WTC11 (cell line): ENCODE measurements around the gene ANO10. TPM values are rescaled to one million over a fixed set of nuclear protein-coding genes. Genes with fewer than 3 reads are reported as not detected.

Experiments used
- ATAC-seq: fragments of 200-7000 bp; cut with Tn5 transposase; 2 replicates; pipeline ENCODE4 v1.10.0; 2021; ENCODE audit warnings: mild to moderate bottlenecking, moderate library complexity
- CTCF ChIA-PET: fragments of 300-600 bp; sonication (Branson Sonifier 250); formaldehyde crosslinking; loops from one replicate; lab custom pipeline; 2021; ENCODE audit warnings: antibody characterized with exemption; lab: Charles Lee
- POLR2A ChIA-PET: fragments of 350-600 bp; sonication (Branson Sonifier 250); formaldehyde crosslinking; loops from one replicate; lab custom pipeline; 2021; ENCODE audit warnings: antibody characterized with exemption; lab: Charles Lee
- DNase-seq: peaks from one replicate; pipeline ENCODE4 v3.0.0; 2021; ENCODE audit warnings: low spot score
- H3K27ac Mint-ChIP-seq: 2 replicates; pipeline ENCODE4 v1.8.0; 2021; ENCODE audit warnings: mixed read lengths
- H3K27me3 Mint-ChIP-seq: 2 replicates; pipeline ENCODE4 v1.8.0; 2021; ENCODE audit warnings: low read depth, mild to moderate bottlenecking, moderate library complexity, mixed read lengths
- H3K36me3 Mint-ChIP-seq: 2 replicates; pipeline ENCODE4 v1.8.0; 2021; ENCODE audit warnings: mixed read lengths
- H3K4me1 Mint-ChIP-seq: 2 replicates; pipeline ENCODE4 v1.8.0; 2022; ENCODE audit warnings: mixed read lengths
- H3K4me3 Mint-ChIP-seq: 2 replicates; pipeline ENCODE4 v1.8.0; 2021; ENCODE audit warnings: mild to moderate bottlenecking, moderate library complexity, mixed read lengths
- H3K9me3 Mint-ChIP-seq: 2 replicates; pipeline ENCODE4 v1.8.0; 2021; ENCODE audit warnings: mixed read lengths
- ATF1 ChIP-seq: sonication (generic); formaldehyde crosslinking; IDR thresholded peaks from 2 replicates; pipeline ENCODE4 v1.8.1; 2023; ENCODE audit warnings: mild to moderate bottlenecking, moderate library complexity, missing genetic modification reagents
- CBFB ChIP-seq: sonication (generic); formaldehyde crosslinking; IDR thresholded peaks from 2 replicates; pipeline ENCODE4 v1.8.1; 2022; ENCODE audit warnings: mild to moderate bottlenecking, low read depth, missing genetic modification reagents
- CREM ChIP-seq: sonication (generic); formaldehyde crosslinking; IDR thresholded peaks from 2 replicates; pipeline ENCODE4 v1.8.1; 2022; ENCODE audit warnings: mild to moderate bottlenecking, missing genetic modification reagents, moderate library complexity
- CTCF ChIP-seq: fragments of 200-600 bp; IDR thresholded peaks from 2 replicates; pipeline ENCODE4 v1.8.0; 2022; ENCODE audit warnings: antibody characterized with exemption
- E2F1 ChIP-seq: sonication (generic); formaldehyde crosslinking; IDR thresholded peaks from 2 replicates; pipeline ENCODE4 v1.8.0; 2022; ENCODE audit warnings: mild to moderate bottlenecking, missing genetic modification reagents
- ESRRA ChIP-seq: sonication (generic); formaldehyde crosslinking; IDR thresholded peaks from 2 replicates; pipeline ENCODE4 v1.8.1; 2022; ENCODE audit warnings: mild to moderate bottlenecking, missing genetic modification reagents, borderline replicate concordance
- FOXJ3 ChIP-seq: sonication (generic); formaldehyde crosslinking; IDR thresholded peaks from 2 replicates; pipeline ENCODE4 v1.9.0; 2021; ENCODE audit warnings: missing genetic modification reagents, mild to moderate bottlenecking, borderline replicate concordance
- FOXK1 ChIP-seq: sonication (generic); formaldehyde crosslinking; IDR thresholded peaks from 2 replicates; pipeline ENCODE4 v1.8.0; 2022; ENCODE audit warnings: mild to moderate bottlenecking, moderate library complexity, missing genetic modification reagents
- GABPB1 ChIP-seq: sonication (generic); formaldehyde crosslinking; IDR thresholded peaks from 2 replicates; pipeline ENCODE4 v1.8.1; 2023; ENCODE audit warnings: mild to moderate bottlenecking, missing genetic modification reagents
- IRF1 ChIP-seq: sonication (generic); formaldehyde crosslinking; IDR thresholded peaks from 2 replicates; pipeline ENCODE4 v1.8.0; 2023; ENCODE audit warnings: missing genetic modification reagents
- MYBL2 ChIP-seq: sonication (generic); formaldehyde crosslinking; IDR thresholded peaks from 2 replicates; pipeline ENCODE4 v1.8.1; 2023; ENCODE audit warnings: mild to moderate bottlenecking, moderate library complexity, missing genetic modification reagents
- NR1H2 ChIP-seq: sonication (generic); formaldehyde crosslinking; IDR thresholded peaks from 2 replicates; pipeline ENCODE4 v1.9.0; 2021; ENCODE audit warnings: mild to moderate bottlenecking, moderate library complexity, missing genetic modification reagents
- PRRX2 ChIP-seq: fragments of 250-450 bp; sonication (Bioruptor Pico); IDR thresholded peaks from 2 replicates; pipeline ENCODE4 v1.8.0; 2021; ENCODE audit warnings: mild to moderate bottlenecking
- SP1 ChIP-seq: sonication (generic); formaldehyde crosslinking; conservative IDR thresholded peaks from 2 replicates; pipeline ENCODE4 v1.8.1; 2022; ENCODE audit warnings: missing genetic modification reagents
- TCF7 ChIP-seq: sonication (generic); formaldehyde crosslinking; IDR thresholded peaks from 2 replicates; pipeline ENCODE4 v1.8.0; 2022; ENCODE audit warnings: mild to moderate bottlenecking, low read depth, missing genetic modification reagents, moderate library complexity
- TEAD4 ChIP-seq: sonication (generic); formaldehyde crosslinking; IDR thresholded peaks from 2 replicates; pipeline ENCODE4 v1.8.0; 2022; ENCODE audit warnings: mild to moderate bottlenecking, missing genetic modification reagents
- TP53 ChIP-seq: sonication (generic); formaldehyde crosslinking; IDR thresholded peaks from 2 replicates; pipeline ENCODE4 v1.8.1; 2023; ENCODE audit warnings: mild to moderate bottlenecking, missing genetic modification reagents
- USF1 ChIP-seq: sonication (generic); formaldehyde crosslinking; IDR thresholded peaks from 2 replicates; pipeline ENCODE4 v1.8.0; 2022; ENCODE audit warnings: mild to moderate bottlenecking, missing genetic modification reagents
- ZNF263 ChIP-seq: sonication (generic); formaldehyde crosslinking; IDR thresholded peaks from 2 replicates; pipeline ENCODE4 v1.8.1; 2022; ENCODE audit warnings: low read depth, mild to moderate bottlenecking, moderate library complexity, missing genetic modification reagents
- total RNA-seq: library from RNA; stranded (reverse); gene quantifications from 3 replicates; pipeline ENCODE4 v1.2.3, GENCODE V29; 2021
- TF ChIP-seq, protein P1 (sequence below): fragments of 250-450 bp; sonication (Bioruptor Pico); IDR thresholded peaks from 2 replicates; pipeline ENCODE4 v1.9.0; 2021; ENCODE audit warnings: mild to moderate bottlenecking
- TF ChIP-seq, protein P2 (sequence below): fragments of 250-450 bp; sonication (Bioruptor Pico); IDR thresholded peaks from 2 replicates; pipeline ENCODE4 v1.9.0; 2021; ENCODE audit warnings: moderate library complexity, mild to moderate bottlenecking, inconsistent platforms, borderline replicate concordance

Gene ANO10
- total RNA-seq, 1 experiment from 2014 or later = 35.1 TPM

DNA sequence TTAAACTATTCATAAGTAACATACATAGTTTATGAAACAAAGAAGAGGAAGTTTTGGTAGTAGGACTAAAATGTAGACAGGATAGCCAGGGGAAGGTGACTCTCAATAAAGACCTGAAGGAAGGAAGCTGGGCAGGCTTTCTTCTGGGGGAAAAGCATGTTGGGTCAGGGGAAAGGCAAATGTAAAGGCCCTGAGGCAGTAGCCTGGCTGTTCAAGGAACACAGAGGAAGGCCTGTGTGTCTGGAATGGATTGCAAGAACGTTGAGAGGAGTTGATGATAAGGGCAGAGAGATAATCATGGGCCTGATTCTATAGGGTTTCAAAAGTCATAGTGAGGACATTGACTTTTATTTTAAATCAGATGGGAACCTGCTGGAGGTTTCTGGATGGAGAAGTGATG lies 167.8 kb downstream of the ANO10 start:
- ATAC-seq = no peak
- Mint-ChIP-seq H3K4me3 (no peak overlapping the region), H3K27ac (no peak overlapping the region)
- POLR2A ChIA-PET = no interaction called here
- TF ChIP-seq CBFB (CRISPR knock-in tag) (no peak), USF1 (no peak), SP1 (no peak), FOXJ3 (CRISPR knock-in tag) (no peak), CREM (no peak), CTCF (no peak), TCF7 (CRISPR knock-in tag) (no peak), ATF1 (CRISPR knock-in tag) (no peak), GABPB1 (CRISPR knock-in tag) (no peak), IRF1 (CRISPR knock-in tag) (no peak)
- TF ChIP-seq, protein P1, sequence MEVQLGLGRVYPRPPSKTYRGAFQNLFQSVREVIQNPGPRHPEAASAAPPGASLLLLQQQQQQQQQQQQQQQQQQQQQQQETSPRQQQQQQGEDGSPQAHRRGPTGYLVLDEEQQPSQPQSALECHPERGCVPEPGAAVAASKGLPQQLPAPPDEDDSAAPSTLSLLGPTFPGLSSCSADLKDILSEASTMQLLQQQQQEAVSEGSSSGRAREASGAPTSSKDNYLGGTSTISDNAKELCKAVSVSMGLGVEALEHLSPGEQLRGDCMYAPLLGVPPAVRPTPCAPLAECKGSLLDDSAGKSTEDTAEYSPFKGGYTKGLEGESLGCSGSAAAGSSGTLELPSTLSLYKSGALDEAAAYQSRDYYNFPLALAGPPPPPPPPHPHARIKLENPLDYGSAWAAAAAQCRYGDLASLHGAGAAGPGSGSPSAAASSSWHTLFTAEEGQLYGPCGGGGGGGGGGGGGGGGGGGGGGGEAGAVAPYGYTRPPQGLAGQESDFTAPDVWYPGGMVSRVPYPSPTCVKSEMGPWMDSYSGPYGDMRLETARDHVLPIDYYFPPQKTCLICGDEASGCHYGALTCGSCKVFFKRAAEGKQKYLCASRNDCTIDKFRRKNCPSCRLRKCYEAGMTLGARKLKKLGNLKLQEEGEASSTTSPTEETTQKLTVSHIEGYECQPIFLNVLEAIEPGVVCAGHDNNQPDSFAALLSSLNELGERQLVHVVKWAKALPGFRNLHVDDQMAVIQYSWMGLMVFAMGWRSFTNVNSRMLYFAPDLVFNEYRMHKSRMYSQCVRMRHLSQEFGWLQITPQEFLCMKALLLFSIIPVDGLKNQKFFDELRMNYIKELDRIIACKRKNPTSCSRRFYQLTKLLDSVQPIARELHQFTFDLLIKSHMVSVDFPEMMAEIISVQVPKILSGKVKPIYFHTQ (CRISPR knock-in tag) = no peak
- TF ChIP-seq, all 79 proteins: peak for 0
- H3K4me1 Mint-ChIP-seq = no peaks in the 10 kb centered on the region; the same call in 1 of the 2 replicates
- H3K27me3 Mint-ChIP-seq = no peaks in the 10 kb centered on the region
- no peaks in the 10 kb centered on the region for H3K36me3 Mint-ChIP-seq
- CTCF ChIA-PET = no interaction called here
- no peaks in the 10 kb centered on the region for H3K9me3 Mint-ChIP-seq
- no peak for DNase-seq

- no peak for ATAC-seq
- H3K27me3 Mint-ChIP-seq = no peaks in the 10 kb centered on the region
- no peak overlapping the region for H3K27ac Mint-ChIP-seq
- H3K36me3 Mint-ChIP-seq = no peaks in the 10 kb centered on the region
- H3K4me1 Mint-ChIP-seq = no peaks in the 10 kb centered on the region
- DNase-seq = no peak
- H3K4me3 Mint-ChIP-seq = no peak overlapping the region
- CTCF ChIA-PET = no interaction called here
- POLR2A ChIA-PET = interaction anchor here (0.9 kb wide), 1 partner anchor 21 kb away, joined by 7 read pairs; no protein-coding TSS in a partner anchor
- H3K9me3 Mint-ChIP-seq = no peaks in the 10 kb centered on the region
- TF ChIP-seq, protein P2, sequence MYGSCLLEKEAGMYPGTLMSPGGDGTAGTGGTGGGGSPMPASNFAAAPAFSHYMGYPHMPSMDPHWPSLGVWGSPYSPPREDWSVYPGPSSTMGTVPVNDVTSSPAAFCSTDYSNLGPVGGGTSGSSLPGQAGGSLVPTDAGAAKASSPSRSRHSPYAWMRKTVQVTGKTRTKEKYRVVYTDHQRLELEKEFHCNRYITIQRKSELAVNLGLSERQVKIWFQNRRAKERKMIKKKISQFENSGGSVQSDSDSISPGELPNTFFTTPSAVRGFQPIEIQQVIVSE = no peak
- TF ChIP-seq ZNF263 (CRISPR knock-in tag) = no peak
- no peak for TF ChIP-seq FOXK1 (CRISPR knock-in tag)
- no peak for TF ChIP-seq PRRX2 (CRISPR knock-in tag)
- no peak for TF ChIP-seq ESRRA (CRISPR knock-in tag)
- TF ChIP-seq NR1H2 (CRISPR knock-in tag) = no peak
- TF ChIP-seq TP53 (CRISPR knock-in tag) = no peak
- TF ChIP-seq E2F1 (CRISPR knock-in tag) = no peak
- TF ChIP-seq MYBL2 (CRISPR knock-in tag) = no peak
- no peak for TF ChIP-seq TEAD4 (CRISPR knock-in tag)
Observed at GRCh38 chr3:43451670-43452254, 170.0 kb downstream of the ANO10 start.
